SK-N-SH treated with all-trans-retinoic acid at 6 μM for 48 hours (cell line): ENCODE results near the gene PCDH12.

Source experiments
- ARNTL ChIP-seq: fragments of 450-650 bp; formaldehyde crosslinking; IDR thresholded peaks from 2 replicates; pipeline ENCODE4 v1.5.0; 2020; ENCODE audit warnings: low read depth, mild to moderate bottlenecking, moderate library complexity, borderline replicate concordance
- SNAI2 ChIP-seq: fragments of 250-450 bp; sonication (Bioruptor Pico); IDR thresholded peaks from 2 replicates; pipeline ENCODE4 v1.5.0; 2020; ENCODE audit warnings: mild to moderate bottlenecking, moderate library complexity
- TOX ChIP-seq: fragments of 250-450 bp; sonication (Bioruptor Pico); IDR thresholded peaks from 2 replicates; pipeline ENCODE4 v1.8.0; 2021; ENCODE audit warnings: mild to moderate bottlenecking, moderate library complexity, borderline replicate concordance
- ZFP3 ChIP-seq: fragments of 250-450 bp; sonication (Bioruptor Pico); IDR thresholded peaks from 2 replicates; pipeline ENCODE4 v1.5.0; 2020; ENCODE audit warnings: mild to moderate bottlenecking, moderate library complexity
- ZFP30 ChIP-seq: fragments of 450-650 bp; formaldehyde crosslinking; IDR thresholded peaks from 2 replicates; pipeline ENCODE4 v1.5.0; 2022; ENCODE audit warnings: mild to moderate bottlenecking, moderate library complexity
- ZNF70 ChIP-seq: fragments of 450-650 bp; formaldehyde crosslinking; IDR thresholded peaks from 2 replicates; pipeline ENCODE4 v1.5.0; 2020; ENCODE audit warnings: mild to moderate bottlenecking, moderate library complexity
- TF ChIP-seq, protein P1 (sequence below): fragments of 250-450 bp; sonication (Bioruptor Pico); IDR thresholded peaks from 2 replicates; pipeline ENCODE4 v1.8.0; 2020; ENCODE audit warnings: mild to moderate bottlenecking, moderate library complexity, borderline replicate concordance

DNA sequence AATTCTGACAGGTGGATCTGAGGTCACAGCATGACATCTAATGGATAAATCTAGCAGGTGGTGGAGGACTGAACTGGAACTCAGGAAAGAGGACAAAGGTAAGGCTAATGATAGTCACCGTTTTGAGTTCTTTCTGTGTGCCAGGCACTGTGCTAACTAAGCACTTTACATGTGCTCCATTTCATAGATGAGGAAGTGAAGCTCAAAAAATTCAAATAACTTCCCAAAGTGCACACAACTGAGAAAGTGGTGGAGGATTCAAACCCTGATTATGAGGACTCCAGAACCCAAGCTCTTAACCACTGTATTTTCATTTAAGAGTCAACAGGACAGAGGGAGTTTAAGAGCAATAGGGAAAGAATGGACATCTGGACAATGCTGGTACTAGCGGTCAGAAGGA lies 41.5 kb downstream of the PCDH12 start:
- no peak for TF ChIP-seq ZNF70 (CRISPR knock-in tag)
- TF ChIP-seq ARNTL (CRISPR knock-in tag), result no peak
- TF ChIP-seq ZFP30 (CRISPR knock-in tag), result no peak
- TF ChIP-seq, protein P1, sequence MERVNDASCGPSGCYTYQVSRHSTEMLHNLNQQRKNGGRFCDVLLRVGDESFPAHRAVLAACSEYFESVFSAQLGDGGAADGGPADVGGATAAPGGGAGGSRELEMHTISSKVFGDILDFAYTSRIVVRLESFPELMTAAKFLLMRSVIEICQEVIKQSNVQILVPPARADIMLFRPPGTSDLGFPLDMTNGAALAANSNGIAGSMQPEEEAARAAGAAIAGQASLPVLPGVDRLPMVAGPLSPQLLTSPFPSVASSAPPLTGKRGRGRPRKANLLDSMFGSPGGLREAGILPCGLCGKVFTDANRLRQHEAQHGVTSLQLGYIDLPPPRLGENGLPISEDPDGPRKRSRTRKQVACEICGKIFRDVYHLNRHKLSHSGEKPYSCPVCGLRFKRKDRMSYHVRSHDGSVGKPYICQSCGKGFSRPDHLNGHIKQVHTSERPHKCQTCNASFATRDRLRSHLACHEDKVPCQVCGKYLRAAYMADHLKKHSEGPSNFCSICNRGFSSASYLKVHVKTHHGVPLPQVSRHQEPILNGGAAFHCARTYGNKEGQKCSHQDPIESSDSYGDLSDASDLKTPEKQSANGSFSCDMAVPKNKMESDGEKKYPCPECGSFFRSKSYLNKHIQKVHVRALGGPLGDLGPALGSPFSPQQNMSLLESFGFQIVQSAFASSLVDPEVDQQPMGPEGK (CRISPR knock-in tag), result no peak
- TF ChIP-seq TOX (CRISPR knock-in tag), result no peak
- no peak for TF ChIP-seq SNAI2 (CRISPR knock-in tag)
- TF ChIP-seq ZFP3 (CRISPR knock-in tag), result no peak
